ENCODE data around the gene ADGRG6. TPM values are rescaled to one million over a fixed set of nuclear protein-coding genes. Genes with fewer than 3 reads are reported as not detected.
"Not testable (repeated sequence)": the region's sequence is repeated elsewhere in the genome, so short reads cannot be mapped to it uniquely, and the experiment has no call there.

Gene ADGRG6
- total and polyA plus RNA-seq, 2 donors, result 10.2 to 13.6 TPM

GRCh38 chr6:142426444-142427132 lies 124.8 kb downstream of the ADGRG6 start:
- not testable (repeated sequence) for H3K27ac ChIP-seq (ENCODE audit: low read depth in 1 of 2, low read length in 1 of 2); DNase-seq (ENCODE audit: low read depth in 6 of 9, low spot score in 9 of 9); H3K4me1 ChIP-seq (ENCODE audit: control insufficient read depth in 2 of 2, insufficient read depth in 2 of 2, low read length in 2 of 2); H3K36me3 ChIP-seq (ENCODE audit: control insufficient read depth in 2 of 2, insufficient read depth in 2 of 2, low read length in 1 of 2); H3K4me3 ChIP-seq (ENCODE audit: low read length in 2 of 2); H3K27me3 ChIP-seq (ENCODE audit: control insufficient read depth in 2 of 2, insufficient read depth in 1 of 2, low read length in 1 of 2); H3K9me3 ChIP-seq (ENCODE audit: control insufficient read depth in 2 of 2, insufficient read depth in 1 of 2, low read length in 1 of 2)
- WGBS, result 99% methylated on average over 2 of the region's 2 CpGs

GRCh38 chr6:142428468-142428867 lies 126.7 kb downstream of the ADGRG6 start:
- H3K4me3 ChIP-seq (ENCODE audit: low read length in 2 of 2); H3K27ac ChIP-seq (ENCODE audit: low read depth in 1 of 2, low read length in 1 of 2); H3K36me3 ChIP-seq (ENCODE audit: control insufficient read depth in 2 of 2, insufficient read depth in 2 of 2, low read length in 1 of 2); H3K27me3 ChIP-seq (ENCODE audit: control insufficient read depth in 2 of 2, insufficient read depth in 1 of 2, low read length in 1 of 2); H3K4me1 ChIP-seq (ENCODE audit: control insufficient read depth in 2 of 2, insufficient read depth in 2 of 2, low read length in 2 of 2); H3K9me3 ChIP-seq (ENCODE audit: control insufficient read depth in 2 of 2, insufficient read depth in 1 of 2, low read length in 1 of 2); DNase-seq (ENCODE audit: low read depth in 6 of 9, low spot score in 9 of 9): not testable (repeated sequence)
- WGBS, result 96% methylated on average over 2 of the region's 2 CpGs

GRCh38 chr6:142429195-142429594 lies 127.4 kb downstream of the ADGRG6 start:
- no peaks in the 10 kb centered on the region for H3K4me1 ChIP-seq (ENCODE audit: control insufficient read depth in 2 of 2, insufficient read depth in 2 of 2, low read length in 2 of 2)
- no peak overlapping the region for H3K4me3 ChIP-seq (ENCODE audit: low read length in 2 of 2)
- no peaks in the 10 kb centered on the region for H3K27me3 ChIP-seq (ENCODE audit: control insufficient read depth in 2 of 2, insufficient read depth in 1 of 2, low read length in 1 of 2)
- DNase-seq (ENCODE audit: low read depth in 6 of 9, low spot score in 9 of 9), result no peak
- no peaks in the 10 kb centered on the region for H3K36me3 ChIP-seq (ENCODE audit: control insufficient read depth in 2 of 2, insufficient read depth in 2 of 2, low read length in 1 of 2)
- no peaks in the 10 kb centered on the region for H3K9me3 ChIP-seq (ENCODE audit: control insufficient read depth in 2 of 2, insufficient read depth in 1 of 2, low read length in 1 of 2)
- H3K27ac ChIP-seq (ENCODE audit: low read depth in 1 of 2, low read length in 1 of 2), result no peak overlapping the region

GRCh38 chr6:142433419-142433818 lies 131.6 kb downstream of the ADGRG6 start:
- Histone ChIP-seq H3K4me3 (ENCODE audit: low read length in 2 of 2) (no peak overlapping the region), H3K27me3 (ENCODE audit: control insufficient read depth in 2 of 2, insufficient read depth in 1 of 2, low read length in 1 of 2) (no peaks in the 10 kb centered on the region), H3K27ac (ENCODE audit: low read depth in 1 of 2, low read length in 1 of 2) (no peak overlapping the region), H3K36me3 (ENCODE audit: control insufficient read depth in 2 of 2, insufficient read depth in 2 of 2, low read length in 1 of 2) (no peaks in the 10 kb centered on the region), H3K9me3 (ENCODE audit: control insufficient read depth in 2 of 2, insufficient read depth in 1 of 2, low read length in 1 of 2) (no peaks in the 10 kb centered on the region), H3K4me1 (ENCODE audit: control insufficient read depth in 2 of 2, insufficient read depth in 2 of 2, low read length in 2 of 2) (no peaks in the 10 kb centered on the region)
- 94% methylated on average over 4 of the region's 4 CpGs for whole genome bisulfite sequencing
- DNase-seq (ENCODE audit: low read depth in 6 of 9, low spot score in 9 of 9), result no peak

GRCh38 chr6:142438898-142439297 lies 137.1 kb downstream of the ADGRG6 start:
- H3K36me3 ChIP-seq (ENCODE audit: control insufficient read depth in 2 of 2, insufficient read depth in 2 of 2, low read length in 1 of 2), result no peaks in the 10 kb centered on the region
- H3K4me3 ChIP-seq (ENCODE audit: low read length in 2 of 2), result no peak overlapping the region
- 99% methylated on average over 1 of the region's 1 CpG for WGBS
- no peaks in the 10 kb centered on the region for H3K9me3 ChIP-seq (ENCODE audit: control insufficient read depth in 2 of 2, insufficient read depth in 1 of 2, low read length in 1 of 2)
- no peaks in the 10 kb centered on the region for H3K27me3 ChIP-seq (ENCODE audit: control insufficient read depth in 2 of 2, insufficient read depth in 1 of 2, low read length in 1 of 2)
- H3K4me1 ChIP-seq (ENCODE audit: control insufficient read depth in 2 of 2, insufficient read depth in 2 of 2, low read length in 2 of 2), result no peaks in the 10 kb centered on the region
- no peak for DNase-seq (ENCODE audit: low read depth in 6 of 9, low spot score in 9 of 9)
- H3K27ac ChIP-seq (ENCODE audit: low read depth in 1 of 2, low read length in 1 of 2), result no peak overlapping the region

- DNase-seq (ENCODE audit: low read depth in 6 of 9, low spot score in 9 of 9), result no peak
- Histone ChIP-seq H3K4me1 (ENCODE audit: control insufficient read depth in 2 of 2, insufficient read depth in 2 of 2, low read length in 2 of 2) (no peaks in the 10 kb centered on the region), H3K36me3 (ENCODE audit: control insufficient read depth in 2 of 2, insufficient read depth in 2 of 2, low read length in 1 of 2) (no peaks in the 10 kb centered on the region), H3K4me3 (ENCODE audit: low read length in 2 of 2) (no peak overlapping the region), H3K27me3 (ENCODE audit: control insufficient read depth in 2 of 2, insufficient read depth in 1 of 2, low read length in 1 of 2) (no peaks in the 10 kb centered on the region), H3K27ac (ENCODE audit: low read depth in 1 of 2, low read length in 1 of 2) (no peak overlapping the region), H3K9me3 (ENCODE audit: control insufficient read depth in 2 of 2, insufficient read depth in 1 of 2, low read length in 1 of 2) (no peaks in the 10 kb centered on the region)
- 82% methylated on average over 4 of the region's 4 CpGs for WGBS
Observed at GRCh38 chr6:142440600-142441293, 138.9 kb downstream of the ADGRG6 start.

- no peak overlapping the region for H3K27ac ChIP-seq (ENCODE audit: low read depth in 1 of 2, low read length in 1 of 2)
- WGBS, result 98% methylated on average over 3 of the region's 3 CpGs
- no peak overlapping the region for H3K4me3 ChIP-seq (ENCODE audit: low read length in 2 of 2)
- no peak for DNase-seq (ENCODE audit: low read depth in 6 of 9, low spot score in 9 of 9)
- H3K4me1 ChIP-seq (ENCODE audit: control insufficient read depth in 2 of 2, insufficient read depth in 2 of 2, low read length in 2 of 2), result no peaks in the 10 kb centered on the region
- H3K27me3 ChIP-seq (ENCODE audit: control insufficient read depth in 2 of 2, insufficient read depth in 1 of 2, low read length in 1 of 2), result no peaks in the 10 kb centered on the region
- H3K9me3 ChIP-seq (ENCODE audit: control insufficient read depth in 2 of 2, insufficient read depth in 1 of 2, low read length in 1 of 2), result no peaks in the 10 kb centered on the region
- no peaks in the 10 kb centered on the region for H3K36me3 ChIP-seq (ENCODE audit: control insufficient read depth in 2 of 2, insufficient read depth in 2 of 2, low read length in 1 of 2)
Observed at GRCh38 chr6:142441716-142442115, 139.9 kb downstream of the ADGRG6 start.

- H3K36me3 ChIP-seq (ENCODE audit: control insufficient read depth in 2 of 2, insufficient read depth in 2 of 2, low read length in 1 of 2), result no peaks in the 10 kb centered on the region
- DNase-seq (ENCODE audit: low read depth in 6 of 9, low spot score in 9 of 9), result no peak
- no peaks in the 10 kb centered on the region for H3K27me3 ChIP-seq (ENCODE audit: control insufficient read depth in 2 of 2, insufficient read depth in 1 of 2, low read length in 1 of 2)
- H3K4me1 ChIP-seq (ENCODE audit: control insufficient read depth in 2 of 2, insufficient read depth in 2 of 2, low read length in 2 of 2), result no peaks in the 10 kb centered on the region
- 97% methylated on average over 2 of the region's 2 CpGs for WGBS
- no peak overlapping the region for H3K27ac ChIP-seq (ENCODE audit: low read depth in 1 of 2, low read length in 1 of 2)
- no peak overlapping the region for H3K4me3 ChIP-seq (ENCODE audit: low read length in 2 of 2)
- peaks cover 0 to 1% of the 10 kb centered on the region in 2 donors for H3K9me3 ChIP-seq (ENCODE audit: control insufficient read depth in 2 of 2, insufficient read depth in 1 of 2, low read length in 1 of 2)
Observed at GRCh38 chr6:142443102-142443501, 141.3 kb downstream of the ADGRG6 start.

GRCh38 chr6:142443532-142443931 lies 141.7 kb downstream of the ADGRG6 start:
- no peaks in the 10 kb centered on the region for H3K36me3 ChIP-seq (ENCODE audit: control insufficient read depth in 2 of 2, insufficient read depth in 2 of 2, low read length in 1 of 2)
- H3K9me3 ChIP-seq (ENCODE audit: control insufficient read depth in 2 of 2, insufficient read depth in 1 of 2, low read length in 1 of 2), result peaks cover 0 to 4% of the 10 kb centered on the region in 2 donors
- DNase-seq (ENCODE audit: low read depth in 6 of 9, low spot score in 9 of 9), result no peak
- no peak overlapping the region for H3K4me3 ChIP-seq (ENCODE audit: low read length in 2 of 2)
- no peak overlapping the region for H3K27ac ChIP-seq (ENCODE audit: low read depth in 1 of 2, low read length in 1 of 2)
- H3K4me1 ChIP-seq (ENCODE audit: control insufficient read depth in 2 of 2, insufficient read depth in 2 of 2, low read length in 2 of 2), result no peaks in the 10 kb centered on the region
- 96% methylated on average over 1 of the region's 1 CpG for WGBS
- no peaks in the 10 kb centered on the region for H3K27me3 ChIP-seq (ENCODE audit: control insufficient read depth in 2 of 2, insufficient read depth in 1 of 2, low read length in 1 of 2)
